ENCODE results near the gene CTDSP1. TPM values are rescaled to one million over a fixed set of nuclear protein-coding genes. Genes with fewer than 3 reads are reported as not detected.

The CTDSP1 gene
- total RNA-seq, 4 donors from 2014 or later, result 132 to 197 (median 173) TPM

DNA sequence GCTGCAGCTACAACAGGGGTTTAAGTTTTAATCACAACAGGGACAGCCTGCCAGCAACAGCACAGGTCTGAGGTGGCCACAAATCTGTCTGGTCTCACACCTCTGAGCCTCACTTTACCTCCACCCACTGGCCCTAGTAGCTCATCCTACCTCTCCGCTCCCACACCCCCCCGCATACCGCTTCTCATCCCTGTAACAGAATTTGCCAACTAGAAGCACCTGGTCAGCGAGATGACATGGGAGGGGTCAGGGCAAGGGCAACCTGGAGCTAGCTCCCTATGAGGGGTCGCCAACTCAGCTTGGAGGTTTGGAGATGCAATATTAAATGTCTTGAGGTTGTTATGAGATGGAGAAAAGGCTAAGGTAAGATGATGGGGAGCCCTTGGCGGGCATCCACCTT lies 35.5 kb upstream of the CTDSP1 start:
- intact Hi-C loops (cut with DNase I; ENCODE audit: low total_unique reads) (no loop called here), in situ Hi-C loops (cut with MboI; ENCODE audit: low pct_ligation_motif_present in 1 of 4, low pct_unique_long_range_greater_than_20kb in 1 of 4, low sequenced_read_pairs in 3 of 4) (no loop called here)
- no peaks in the 10 kb centered on the region for H3K9me3 ChIP-seq
- WGBS, 2 donors (ENCODE audit: low coverage in 1 of 2), result 89% methylated on average over 6 of the region's 6 CpGs; no CpG with 5 or more reads in 1 of the 2 donors
- H3K4me1 ChIP-seq, result peaks cover 4 to 19% (median 13%) of the 10 kb centered on the region in 4 donors
- H3K27me3 ChIP-seq, result no peaks in the 10 kb centered on the region
- DNase-seq, result no peak
- H3K4me3 ChIP-seq, result no peak overlapping the region
- H3K36me3 ChIP-seq, result no peaks in the 10 kb centered on the region
- no peak overlapping the region for H3K27ac ChIP-seq
- TF ChIP-seq POLR2AphosphoS5 (IDR thresholded peaks at IDR 0.05) (no peak), POLR2A (IDR thresholded peaks at IDR 0.05) (no peak), EP300 (IDR thresholded peaks at IDR 0.05; ENCODE audit: low read depth) (no peak)
- TF ChIP-seq, protein P1, sequence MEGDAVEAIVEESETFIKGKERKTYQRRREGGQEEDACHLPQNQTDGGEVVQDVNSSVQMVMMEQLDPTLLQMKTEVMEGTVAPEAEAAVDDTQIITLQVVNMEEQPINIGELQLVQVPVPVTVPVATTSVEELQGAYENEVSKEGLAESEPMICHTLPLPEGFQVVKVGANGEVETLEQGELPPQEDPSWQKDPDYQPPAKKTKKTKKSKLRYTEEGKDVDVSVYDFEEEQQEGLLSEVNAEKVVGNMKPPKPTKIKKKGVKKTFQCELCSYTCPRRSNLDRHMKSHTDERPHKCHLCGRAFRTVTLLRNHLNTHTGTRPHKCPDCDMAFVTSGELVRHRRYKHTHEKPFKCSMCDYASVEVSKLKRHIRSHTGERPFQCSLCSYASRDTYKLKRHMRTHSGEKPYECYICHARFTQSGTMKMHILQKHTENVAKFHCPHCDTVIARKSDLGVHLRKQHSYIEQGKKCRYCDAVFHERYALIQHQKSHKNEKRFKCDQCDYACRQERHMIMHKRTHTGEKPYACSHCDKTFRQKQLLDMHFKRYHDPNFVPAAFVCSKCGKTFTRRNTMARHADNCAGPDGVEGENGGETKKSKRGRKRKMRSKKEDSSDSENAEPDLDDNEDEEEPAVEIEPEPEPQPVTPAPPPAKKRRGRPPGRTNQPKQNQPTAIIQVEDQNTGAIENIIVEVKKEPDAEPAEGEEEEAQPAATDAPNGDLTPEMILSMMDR (IDR thresholded peaks at IDR 0.05), result no peak

DNA sequence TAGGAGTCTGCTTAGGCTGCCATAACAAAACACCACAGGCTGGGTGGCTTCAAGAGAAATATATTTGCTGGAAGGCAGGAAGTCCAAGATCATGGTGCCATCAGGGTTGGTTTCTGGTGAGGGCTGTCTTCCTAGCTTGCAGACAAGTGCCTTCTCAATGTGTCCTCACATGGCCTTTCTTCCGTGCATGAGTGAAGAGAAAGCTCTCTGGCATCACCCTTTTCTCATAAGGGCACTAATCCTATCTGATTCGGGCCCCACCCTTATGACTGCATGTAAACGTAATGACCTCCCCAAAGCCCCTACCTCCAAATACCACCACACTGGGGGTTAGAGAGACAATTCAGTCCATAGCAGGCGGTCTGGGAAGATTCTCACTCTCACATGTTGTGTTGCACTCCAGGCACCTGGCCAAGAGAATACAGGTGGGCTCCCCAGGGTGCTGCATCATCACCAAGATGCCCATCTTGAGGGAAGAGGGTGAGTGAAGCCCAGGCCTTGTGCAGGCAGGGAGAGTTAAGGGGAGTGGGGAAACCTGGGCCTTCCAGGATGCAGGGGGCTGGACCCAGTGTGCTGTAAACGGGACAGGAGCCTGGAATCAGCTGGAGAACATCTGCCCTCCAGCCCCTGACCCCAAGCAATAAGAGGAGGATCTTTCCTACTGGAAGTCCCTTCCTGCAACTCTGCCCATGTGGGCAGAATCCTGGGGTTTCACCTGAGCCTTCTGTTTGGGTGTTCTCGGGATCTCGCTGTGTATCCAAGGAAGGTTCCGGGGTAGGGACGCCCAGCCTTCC lies 32.9 kb upstream of the CTDSP1 start:
- DNase-seq, result no peak
- Histone ChIP-seq H3K4me3 (peak overlapping the region in 3 of 4 donors; percentile 40 to 67 (median 43)), H3K27ac (peak overlapping the region; percentile 82 to 95 (median 93)), H3K36me3 (no peaks in the 10 kb centered on the region), H3K4me1 (peaks cover 4 to 25% (median 15%) of the 10 kb centered on the region in 4 donors), H3K9me3 (no peaks in the 10 kb centered on the region), H3K27me3 (no peaks in the 10 kb centered on the region)
- in situ Hi-C loops (cut with MboI; ENCODE audit: low pct_ligation_motif_present in 1 of 4, low pct_unique_long_range_greater_than_20kb in 1 of 4, low sequenced_read_pairs in 3 of 4), result no loop called here
- 95 to 100% methylated on average over 2 to 9 of the region's 9 CpGs for WGBS, 2 donors (ENCODE audit: low coverage in 1 of 2)
- TF ChIP-seq, protein P1 (IDR thresholded peaks at IDR 0.05), result no peak
- TF ChIP-seq EP300 (IDR thresholded peaks at IDR 0.05; ENCODE audit: low read depth), result no peak
- no peak for TF ChIP-seq POLR2A (IDR thresholded peaks at IDR 0.05)
- no peak for TF ChIP-seq POLR2AphosphoS5 (IDR thresholded peaks at IDR 0.05)
- intact Hi-C loops (cut with DNase I; ENCODE audit: low total_unique reads), result no loop called here

DNA sequence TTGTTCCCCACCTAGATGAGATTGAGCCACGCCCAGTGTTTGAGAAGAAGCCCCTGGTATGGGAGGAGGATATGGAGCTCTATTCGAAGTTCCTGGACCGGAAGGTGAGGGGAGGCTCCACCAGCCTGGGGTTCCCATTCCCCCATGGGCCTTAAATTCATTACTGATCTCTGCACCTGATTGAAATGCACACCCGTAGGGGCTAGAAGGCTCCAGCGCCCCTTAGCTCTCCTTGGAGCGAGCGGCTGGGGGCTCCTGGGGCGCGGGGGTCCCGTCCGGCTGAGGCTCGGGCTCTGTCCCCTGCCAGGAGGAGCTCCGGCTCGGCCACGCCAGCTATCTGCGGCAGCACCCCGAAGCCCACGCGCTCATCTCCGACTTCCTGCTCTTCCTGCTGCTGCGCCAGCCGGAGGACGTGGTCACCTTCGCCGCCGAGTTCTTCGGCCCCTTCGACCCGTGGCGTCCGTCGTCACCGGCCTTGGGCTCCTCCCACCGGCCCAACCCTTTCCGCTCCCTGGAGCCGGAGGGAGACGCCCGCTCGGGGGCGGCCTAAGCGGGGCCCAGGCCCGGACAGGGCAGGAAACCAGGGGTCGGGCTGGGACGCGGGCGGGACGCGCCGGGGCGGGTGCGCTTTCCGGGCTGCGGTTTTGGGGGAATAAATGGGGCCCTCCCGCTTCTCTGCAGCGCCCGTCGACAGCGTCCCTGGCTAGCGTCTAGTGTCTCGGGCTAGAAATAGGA lies 32.1 kb upstream of the CTDSP1 start:
- intact Hi-C loops (cut with DNase I; ENCODE audit: low total_unique reads) (no loop called here), in situ Hi-C loops (cut with MboI; ENCODE audit: low pct_ligation_motif_present in 1 of 4, low pct_unique_long_range_greater_than_20kb in 1 of 4, low sequenced_read_pairs in 3 of 4) (no loop called here)
- Histone ChIP-seq H3K4me1 (peaks cover 4 to 25% (median 15%) of the 10 kb centered on the region in 4 donors), H3K4me3 (peak overlapping the region; percentile 40 to 67 (median 46)), H3K36me3 (no peaks in the 10 kb centered on the region), H3K27me3 (no peaks in the 10 kb centered on the region), H3K9me3 (no peaks in the 10 kb centered on the region), H3K27ac (peak overlapping the region; percentile 82 to 95 (median 93))
- TF ChIP-seq, protein P1 (IDR thresholded peaks at IDR 0.05), result no peak
- TF ChIP-seq POLR2AphosphoS5 (IDR thresholded peaks at IDR 0.05) (peak; percentile 89 to 98 (median 97)), POLR2A (IDR thresholded peaks at IDR 0.05) (peak; percentile 96)
- 0 to 3% methylated on average over 1 to 57 of the region's 60 CpGs for whole genome bisulfite sequencing, 2 donors (ENCODE audit: low coverage in 1 of 2)
- DNase-seq, result peak; percentile 92

DNA sequence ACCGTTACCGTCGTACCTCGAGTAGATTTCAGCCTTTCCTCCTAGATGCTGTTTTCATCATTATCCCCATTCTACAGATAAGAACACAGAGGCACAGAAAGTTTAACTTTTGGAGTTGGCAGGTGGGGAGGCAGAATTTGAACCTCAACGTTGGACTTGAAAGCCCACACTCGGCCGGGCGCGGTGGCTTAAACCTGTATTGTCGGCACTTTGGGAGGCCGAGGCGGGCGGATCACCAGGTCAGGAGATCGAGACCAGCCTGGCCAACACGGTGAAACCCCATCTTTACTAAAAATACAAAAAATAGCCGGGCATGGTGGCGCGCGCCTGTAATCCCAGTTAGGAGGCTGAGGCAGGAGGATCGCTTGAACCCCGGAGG lies 31.5 kb upstream of the CTDSP1 start:
- in situ Hi-C loops (cut with MboI; ENCODE audit: low pct_ligation_motif_present in 1 of 4, low pct_unique_long_range_greater_than_20kb in 1 of 4, low sequenced_read_pairs in 3 of 4), result no loop called here
- intact Hi-C loops (cut with DNase I; ENCODE audit: low total_unique reads), result no loop called here
- H3K36me3 ChIP-seq, result no peaks in the 10 kb centered on the region
- peaks cover 4 to 25% (median 15%) of the 10 kb centered on the region in 4 donors for H3K4me1 ChIP-seq
- TF ChIP-seq, protein P1 (IDR thresholded peaks at IDR 0.05), result no peak
- TF ChIP-seq POLR2A (IDR thresholded peaks at IDR 0.05) (no peak), EP300 (IDR thresholded peaks at IDR 0.05; ENCODE audit: low read depth) (no peak), POLR2AphosphoS5 (IDR thresholded peaks at IDR 0.05) (no peak)
- peak overlapping the region; percentile 40 to 67 (median 46) for H3K4me3 ChIP-seq
- H3K27me3 ChIP-seq, result no peaks in the 10 kb centered on the region
- H3K9me3 ChIP-seq, result no peaks in the 10 kb centered on the region
- WGBS, 2 donors (ENCODE audit: low coverage in 1 of 2), result 50% methylated on average over 21 of the region's 21 CpGs; no CpG with 5 or more reads in 1 of the 2 donors
- peak overlapping the region; percentile 82 to 95 (median 93) for H3K27ac ChIP-seq
- no peak for DNase-seq

Data from transverse colon (tissue), 4 donors.